Neural cell (in vitro differentiated cells): Measurements from ENCODE around the gene ITGB7.

ENCODE experiments used
- EP300 ChIP-seq: fragments of 450-650 bp; conservative IDR thresholded peaks from 2 replicates; pipeline ENCODE4 v1.6.1; 2014; ENCODE audit warnings: antibody characterized with exemption, mild to moderate bottlenecking, moderate library complexity; ENCODE audit not compliant: poor library complexity, severe bottlenecking
- EZH2 ChIP-seq: fragments of 200-600, 300-800 bp; shearing (Covaris generic), sonication (generic); IDR thresholded peaks from 2 replicates; pipeline ENCODE4 v1.6.1; 2014; ENCODE audit warnings: antibody characterized with exemption, low read length, borderline replicate concordance, mild to moderate bottlenecking; ENCODE audit not compliant: insufficient read depth, poor library complexity, severe bottlenecking
- POLR2AphosphoS5 ChIP-seq: IDR thresholded peaks from 2 replicates; pipeline ENCODE4 v1.6.1; 2012
- RAD21 ChIP-seq: fragments of 450-650 bp; conservative IDR thresholded peaks from 2 replicates; pipeline ENCODE4 v1.6.1; 2014; ENCODE audit warnings: antibody characterized with exemption, mild to moderate bottlenecking, moderate library complexity
- TAF1 ChIP-seq: IDR thresholded peaks from 2 replicates; pipeline ENCODE4 v1.6.1; 2012; ENCODE audit warnings: low read depth
- TF ChIP-seq, protein P1 (sequence below): fragments of 450-650 bp; IDR thresholded peaks from 2 replicates; pipeline ENCODE4 v1.5.1; 2014; ENCODE audit warnings: antibody characterized with exemption, mild to moderate bottlenecking, moderate library complexity; ENCODE audit not compliant: poor library complexity, severe bottlenecking
- TF ChIP-seq, protein P2 (sequence below): IDR thresholded peaks from 2 replicates; pipeline ENCODE4 v1.6.1; 2012; ENCODE audit warnings: borderline replicate concordance

DNA sequence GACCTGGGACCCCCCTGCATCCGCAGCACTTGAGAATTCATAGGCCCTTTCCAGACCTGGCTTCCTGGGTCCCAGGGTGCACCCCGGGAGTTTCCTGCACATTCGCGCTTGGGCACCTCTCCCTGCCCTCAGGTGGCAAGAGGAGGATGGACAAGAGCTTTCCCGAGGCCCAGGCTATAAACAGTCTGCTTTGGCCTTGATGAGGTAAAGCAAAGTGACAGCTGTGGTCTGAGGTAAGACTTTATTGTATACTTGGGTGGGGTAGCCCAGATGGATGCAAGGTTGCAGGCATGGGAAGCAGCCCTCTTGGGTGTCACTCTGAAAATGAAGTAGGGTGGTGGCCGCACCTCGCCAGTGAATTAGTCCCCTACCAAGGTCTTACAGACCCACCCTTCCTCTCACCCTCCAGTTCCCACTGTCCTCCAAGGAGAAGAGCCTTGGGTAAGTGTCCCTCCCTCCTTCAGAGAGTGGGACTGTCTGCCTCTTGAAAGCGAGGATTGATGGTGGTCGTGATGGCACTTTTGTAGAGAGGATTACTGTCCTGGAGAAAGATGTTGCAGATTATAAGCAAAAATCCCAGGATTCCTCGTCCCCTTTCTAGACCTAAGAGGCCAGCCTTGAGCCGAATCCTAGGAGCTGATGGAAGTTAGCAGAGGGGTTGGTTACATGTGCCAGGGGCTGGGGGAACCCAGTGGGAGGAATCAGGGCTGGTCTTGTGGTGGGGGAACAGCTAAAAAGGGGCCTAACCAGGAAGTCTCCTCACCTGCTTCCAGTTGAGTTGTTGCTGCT lies 15.8 kb downstream of the ITGB7 start:
- TF ChIP-seq, protein P1, sequence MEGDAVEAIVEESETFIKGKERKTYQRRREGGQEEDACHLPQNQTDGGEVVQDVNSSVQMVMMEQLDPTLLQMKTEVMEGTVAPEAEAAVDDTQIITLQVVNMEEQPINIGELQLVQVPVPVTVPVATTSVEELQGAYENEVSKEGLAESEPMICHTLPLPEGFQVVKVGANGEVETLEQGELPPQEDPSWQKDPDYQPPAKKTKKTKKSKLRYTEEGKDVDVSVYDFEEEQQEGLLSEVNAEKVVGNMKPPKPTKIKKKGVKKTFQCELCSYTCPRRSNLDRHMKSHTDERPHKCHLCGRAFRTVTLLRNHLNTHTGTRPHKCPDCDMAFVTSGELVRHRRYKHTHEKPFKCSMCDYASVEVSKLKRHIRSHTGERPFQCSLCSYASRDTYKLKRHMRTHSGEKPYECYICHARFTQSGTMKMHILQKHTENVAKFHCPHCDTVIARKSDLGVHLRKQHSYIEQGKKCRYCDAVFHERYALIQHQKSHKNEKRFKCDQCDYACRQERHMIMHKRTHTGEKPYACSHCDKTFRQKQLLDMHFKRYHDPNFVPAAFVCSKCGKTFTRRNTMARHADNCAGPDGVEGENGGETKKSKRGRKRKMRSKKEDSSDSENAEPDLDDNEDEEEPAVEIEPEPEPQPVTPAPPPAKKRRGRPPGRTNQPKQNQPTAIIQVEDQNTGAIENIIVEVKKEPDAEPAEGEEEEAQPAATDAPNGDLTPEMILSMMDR: no peak
- TF ChIP-seq RAD21 (no peak), TAF1 (no peak), POLR2AphosphoS5 (no peak), EP300 (no peak), EZH2 (no peak)
- TF ChIP-seq, protein P2, sequence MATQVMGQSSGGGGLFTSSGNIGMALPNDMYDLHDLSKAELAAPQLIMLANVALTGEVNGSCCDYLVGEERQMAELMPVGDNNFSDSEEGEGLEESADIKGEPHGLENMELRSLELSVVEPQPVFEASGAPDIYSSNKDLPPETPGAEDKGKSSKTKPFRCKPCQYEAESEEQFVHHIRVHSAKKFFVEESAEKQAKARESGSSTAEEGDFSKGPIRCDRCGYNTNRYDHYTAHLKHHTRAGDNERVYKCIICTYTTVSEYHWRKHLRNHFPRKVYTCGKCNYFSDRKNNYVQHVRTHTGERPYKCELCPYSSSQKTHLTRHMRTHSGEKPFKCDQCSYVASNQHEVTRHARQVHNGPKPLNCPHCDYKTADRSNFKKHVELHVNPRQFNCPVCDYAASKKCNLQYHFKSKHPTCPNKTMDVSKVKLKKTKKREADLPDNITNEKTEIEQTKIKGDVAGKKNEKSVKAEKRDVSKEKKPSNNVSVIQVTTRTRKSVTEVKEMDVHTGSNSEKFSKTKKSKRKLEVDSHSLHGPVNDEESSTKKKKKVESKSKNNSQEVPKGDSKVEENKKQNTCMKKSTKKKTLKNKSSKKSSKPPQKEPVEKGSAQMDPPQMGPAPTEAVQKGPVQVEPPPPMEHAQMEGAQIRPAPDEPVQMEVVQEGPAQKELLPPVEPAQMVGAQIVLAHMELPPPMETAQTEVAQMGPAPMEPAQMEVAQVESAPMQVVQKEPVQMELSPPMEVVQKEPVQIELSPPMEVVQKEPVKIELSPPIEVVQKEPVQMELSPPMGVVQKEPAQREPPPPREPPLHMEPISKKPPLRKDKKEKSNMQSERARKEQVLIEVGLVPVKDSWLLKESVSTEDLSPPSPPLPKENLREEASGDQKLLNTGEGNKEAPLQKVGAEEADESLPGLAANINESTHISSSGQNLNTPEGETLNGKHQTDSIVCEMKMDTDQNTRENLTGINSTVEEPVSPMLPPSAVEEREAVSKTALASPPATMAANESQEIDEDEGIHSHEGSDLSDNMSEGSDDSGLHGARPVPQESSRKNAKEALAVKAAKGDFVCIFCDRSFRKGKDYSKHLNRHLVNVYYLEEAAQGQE: no peak
